HG02840 (cell line): ENCODE data around the gene TXNDC2.

Source experiments
- ATAC-seq: cut with Tn5 transposase; IDR thresholded peaks from one replicate; pipeline ENCODE4 v1.9.1; 2021; ENCODE audit warnings: mild to moderate bottlenecking, moderate library complexity, moderate number of reproducible peaks; ENCODE audit not compliant: unreplicated experiment, low FRiP score

Gene TXNDC2

GRCh38 chr18:9858642-9859041 is 27.1 kb upstream of the TXNDC2 start:
- no peak for ATAC-seq

- ATAC-seq = no peak
Measured at GRCh38 chr18:9859232-9859631, 26.5 kb upstream of the TXNDC2 start.

GRCh38 chr18:9860682-9861081 is 25.1 kb upstream of the TXNDC2 start:
- no peak for ATAC-seq

- ATAC-seq = no peak
Measured at GRCh38 chr18:9861157-9861556, 24.6 kb upstream of the TXNDC2 start.

- ATAC-seq = no peak
Measured at GRCh38 chr18:9861933-9862332, 23.8 kb upstream of the TXNDC2 start.

- no peak for ATAC-seq
Measured at GRCh38 chr18:9862686-9863085, 23.1 kb upstream of the TXNDC2 start.

GRCh38 chr18:9863282-9863681 is 22.5 kb upstream of the TXNDC2 start:
- no peak for ATAC-seq

GRCh38 chr18:9865764-9866490 is 19.8 kb upstream of the TXNDC2 start:
- ATAC-seq = no peak

GRCh38 chr18:9866627-9867026 is 19.1 kb upstream of the TXNDC2 start:
- ATAC-seq = no peak

GRCh38 chr18:9867071-9867594 is 18.6 kb upstream of the TXNDC2 start:
- ATAC-seq = no peak

GRCh38 chr18:9868857-9869714 is 16.7 kb upstream of the TXNDC2 start:
- no peak for ATAC-seq

- ATAC-seq = no peak
Measured at GRCh38 chr18:9869715-9870430, 15.9 kb upstream of the TXNDC2 start.

- no peak for ATAC-seq
Measured at GRCh38 chr18:9870431-9871008, 15.3 kb upstream of the TXNDC2 start.

- ATAC-seq = no peak
Measured at GRCh38 chr18:9871244-9871746, 14.5 kb upstream of the TXNDC2 start.

- ATAC-seq = no peak
Measured at GRCh38 chr18:9872823-9873222, 12.9 kb upstream of the TXNDC2 start.

- no peak for ATAC-seq
Measured at GRCh38 chr18:9874728-9875127, 11.0 kb upstream of the TXNDC2 start.

GRCh38 chr18:9876212-9876866 is 9.4 kb upstream of the TXNDC2 start:
- no peak for ATAC-seq

GRCh38 chr18:9876867-9877654 is 8.7 kb upstream of the TXNDC2 start:
- no peak for ATAC-seq

GRCh38 chr18:9877655-9878014 is 8.1 kb upstream of the TXNDC2 start:
- no peak for ATAC-seq
